ENCODE results near the gene ATG12.
"Not testable (repeated sequence)": the region's sequence is repeated elsewhere in the genome, so short reads cannot be mapped to it uniquely, and the experiment has no call there.

The ATG12 gene

GRCh38 chr5:115841382-115842088, at the start of gene ATG12, which contains the start of gene AP3S1:
ATG12 (minus strand) TSS chr5:115841565; CDS start chr5:115841552, 13 bp downstream.
AP3S1 (plus strand) TSS chr5:115841935; CDS start chr5:115842038, 103 bp downstream.
- peak; percentile 93 for DNase-seq (ENCODE audit: low spot score)

GRCh38 chr5:115888027-115888426, 46.7 kb upstream of the ATG12 start:
- DNase-seq (ENCODE audit: low spot score): no peak

GRCh38 chr5:115885208-115885607, 43.8 kb upstream of the ATG12 start:
- DNase-seq (ENCODE audit: low spot score): not testable (repeated sequence)

DNA sequence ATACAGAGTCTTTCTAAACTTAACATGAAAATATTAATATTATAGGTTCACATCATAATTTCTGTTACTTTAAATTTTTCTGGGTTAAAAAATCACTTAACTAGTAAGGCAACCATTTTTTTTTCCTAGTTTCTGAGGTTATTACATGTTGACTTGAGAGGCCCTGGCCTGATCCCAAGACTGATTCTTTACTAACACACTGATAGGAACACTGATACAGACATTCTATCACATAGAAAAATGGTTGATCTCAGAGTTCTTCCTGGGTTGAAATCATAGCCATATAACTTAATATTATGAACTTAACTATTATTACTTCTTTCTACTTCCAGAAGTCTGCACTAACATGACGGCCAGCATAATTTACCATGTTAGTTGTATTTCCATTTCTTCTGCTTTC, 43.3 kb upstream of the ATG12 start:
- no peak for DNase-seq (ENCODE audit: low spot score)

GRCh38 chr5:115882434-115882833, 41.1 kb upstream of the ATG12 start:
- not testable (repeated sequence) for DNase-seq (ENCODE audit: low spot score)

- not testable (repeated sequence) for DNase-seq (ENCODE audit: low spot score)
Measured at GRCh38 chr5:115877342-115877741, 36.0 kb upstream of the ATG12 start.

GRCh38 chr5:115875447-115875846, 34.1 kb upstream of the ATG12 start:
- DNase-seq (ENCODE audit: low spot score): peak; percentile 15

- no peak for DNase-seq (ENCODE audit: low spot score)
Measured at GRCh38 chr5:115873392-115873791, 32.0 kb upstream of the ATG12 start.

- no peak for DNase-seq (ENCODE audit: low spot score)
Measured at GRCh38 chr5:115872447-115872846, 31.1 kb upstream of the ATG12 start.

DNA sequence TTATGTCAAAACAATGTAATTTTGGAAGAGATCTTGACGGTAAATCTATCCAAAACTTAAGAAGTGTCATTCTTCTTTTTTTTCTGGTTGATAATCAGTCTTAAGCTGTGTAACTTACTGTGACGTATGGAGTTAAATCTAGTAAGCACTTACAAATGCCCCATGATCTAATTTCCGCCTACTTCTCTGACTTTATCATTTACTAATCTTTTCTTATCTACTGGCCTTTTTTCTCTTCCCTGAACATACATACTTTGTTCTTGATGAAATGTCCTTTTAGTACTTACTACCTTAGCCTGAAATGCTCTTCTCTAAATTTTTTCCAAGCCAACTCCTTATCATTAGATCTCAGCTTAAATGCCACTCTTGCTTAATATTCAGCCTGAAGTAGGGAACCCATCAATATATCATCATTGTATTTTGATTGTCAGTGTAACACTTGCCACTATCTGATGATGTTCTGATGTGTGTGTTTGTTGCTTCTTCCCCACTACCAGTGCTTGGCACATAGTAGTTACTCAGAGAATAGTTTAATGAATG, 28.0 kb upstream of the ATG12 start:
- no peak for DNase-seq (ENCODE audit: low spot score)

DNA sequence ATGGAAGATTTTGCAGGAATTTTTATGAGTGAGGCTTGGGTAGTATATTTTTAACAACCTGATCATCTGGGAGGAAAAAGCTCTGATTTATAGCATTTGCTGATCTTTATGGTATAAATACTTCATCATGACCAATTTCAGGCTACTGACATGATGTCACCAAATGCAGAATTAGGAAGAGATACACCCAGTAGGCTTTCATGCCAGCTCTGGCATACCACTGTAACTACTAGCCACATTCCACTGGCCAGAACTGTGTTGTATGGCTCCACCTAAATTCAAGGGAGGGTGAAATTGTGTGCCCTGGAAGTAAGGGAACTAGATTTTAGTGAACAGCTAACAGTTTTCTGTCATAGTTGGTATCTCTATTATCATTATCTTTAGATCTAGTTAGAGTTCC, 18.0 kb upstream of the ATG12 start:
- no peak for DNase-seq (ENCODE audit: low spot score)

- no peak for DNase-seq (ENCODE audit: low spot score)
Measured at GRCh38 chr5:115858396-115858795, 17.0 kb upstream of the ATG12 start.

GRCh38 chr5:115857626-115858349, 16.4 kb upstream of the ATG12 start:
- no peak for DNase-seq (ENCODE audit: low spot score)

GRCh38 chr5:115857057-115857479, 15.7 kb upstream of the ATG12 start:
- DNase-seq (ENCODE audit: low spot score): no peak

DNA sequence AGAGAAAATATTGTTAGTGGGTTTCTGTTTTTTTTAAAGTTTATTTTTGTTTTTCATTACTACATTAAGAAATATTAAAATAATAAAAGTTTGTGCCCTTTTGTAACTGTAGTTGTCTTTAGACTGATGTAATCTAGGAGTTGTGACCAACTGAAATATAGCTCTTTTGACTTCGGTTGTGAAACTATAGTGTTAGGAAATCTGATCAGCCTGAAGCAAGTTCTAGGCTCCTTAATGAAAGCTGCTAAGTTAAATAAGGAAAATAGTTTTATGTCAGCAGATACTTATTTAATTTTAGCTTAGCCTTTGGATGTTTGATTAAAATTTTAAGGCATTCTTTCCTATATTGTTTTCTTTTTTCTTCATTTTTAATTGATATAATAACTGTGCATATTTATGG, 14.6 kb upstream of the ATG12 start:
- DNase-seq (ENCODE audit: low spot score): no peak

GRCh38 chr5:115854139-115854538, 12.8 kb upstream of the ATG12 start:
- no peak for DNase-seq (ENCODE audit: low spot score)

DNA sequence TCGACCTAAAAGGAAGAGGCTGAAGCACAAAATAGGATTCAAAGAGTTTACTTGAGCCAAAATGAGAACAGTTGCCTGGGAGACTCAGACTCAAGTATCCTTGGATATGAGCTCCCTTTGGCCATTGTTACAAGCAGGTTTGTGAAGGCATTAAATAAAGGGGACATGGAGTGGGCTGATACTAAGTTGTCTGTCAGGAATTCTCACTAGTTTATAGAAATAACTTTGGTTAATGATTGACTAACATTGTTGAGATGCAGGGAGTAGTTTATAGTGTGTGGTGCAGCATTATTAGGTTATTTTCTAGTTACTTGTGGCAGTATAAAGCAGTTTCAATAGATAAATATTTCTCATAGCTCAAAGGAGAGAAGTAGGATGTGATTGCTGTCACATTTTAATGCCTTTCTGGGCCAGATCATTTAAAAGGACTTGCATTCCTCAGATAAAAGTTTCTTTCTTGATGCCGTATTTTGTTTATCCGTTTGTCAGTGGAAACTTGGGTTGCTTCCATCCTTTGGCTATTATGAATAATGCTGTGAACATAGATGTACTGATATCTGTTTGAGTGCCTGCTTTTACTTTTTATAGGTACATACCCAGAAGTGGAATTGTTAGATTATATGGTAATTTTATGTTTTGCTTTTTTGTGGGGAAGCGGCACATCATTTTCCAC, 9.5 kb upstream of the ATG12 start:
- no peak for DNase-seq (ENCODE audit: low spot score)

DNA sequence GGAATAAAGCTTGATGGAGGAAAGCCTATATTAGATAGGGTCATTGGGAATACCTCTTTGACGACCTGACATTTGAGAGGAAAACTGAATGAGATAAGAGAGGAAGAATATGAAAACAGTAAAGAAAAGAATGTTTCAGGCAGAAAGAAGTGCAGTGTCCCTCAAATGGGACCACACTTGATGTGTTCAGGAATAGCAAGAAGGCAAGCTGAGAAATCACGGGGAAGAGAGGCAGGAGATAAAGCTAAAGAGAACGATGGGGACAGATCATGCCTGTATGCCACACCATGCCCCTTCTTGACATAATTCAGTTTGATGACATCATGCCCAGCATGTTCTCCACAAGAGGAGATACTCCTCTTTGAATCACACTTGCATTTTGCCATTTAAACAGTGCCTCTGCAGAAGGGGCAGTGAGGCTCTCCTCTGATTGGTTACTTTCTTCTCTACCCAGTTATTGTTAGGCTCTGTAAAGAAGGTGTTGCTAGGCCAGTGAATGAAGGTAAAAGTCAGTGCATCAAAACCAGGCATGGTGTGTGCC, 8.0 kb upstream of the ATG12 start:
- no peak for DNase-seq (ENCODE audit: low spot score)

- DNase-seq (ENCODE audit: low spot score): no peak
Measured at GRCh38 chr5:115847290-115847689, 5.9 kb upstream of the ATG12 start.

DNA sequence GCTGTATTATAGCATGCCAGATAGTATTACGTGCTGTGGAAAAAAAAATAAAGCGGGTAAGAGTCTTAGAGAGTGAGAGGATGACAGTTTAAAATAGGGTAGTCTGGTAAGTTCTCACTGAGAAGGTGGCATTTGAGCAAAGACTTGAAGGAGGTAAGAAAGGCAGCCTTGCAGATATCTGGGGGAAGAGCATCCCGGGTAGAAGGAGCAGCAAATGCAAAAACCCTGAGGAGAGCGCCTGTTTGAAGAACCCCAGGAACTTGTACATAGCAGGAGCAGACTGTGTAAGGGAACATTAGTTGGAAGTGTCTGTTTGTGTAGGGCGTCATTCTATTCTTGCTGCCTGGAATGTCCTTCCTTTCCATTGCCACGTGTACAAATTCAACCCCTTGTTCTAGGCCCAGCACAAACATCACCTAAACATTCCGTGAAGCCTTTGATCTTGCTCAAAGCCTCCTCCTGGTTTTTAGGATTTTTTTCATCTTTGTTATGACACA, 3.0 kb upstream of the ATG12 start:
- no peak for DNase-seq (ENCODE audit: low spot score)

- no peak for DNase-seq (ENCODE audit: low spot score)
Measured at GRCh38 chr5:115843444-115844130, 2.2 kb upstream of the ATG12 start.
